ENCODE results near the gene CTSD. TPM values are rescaled to one million over a fixed set of nuclear protein-coding genes. Genes with fewer than 3 reads are reported as not detected.
A peak's percentile ranks its signal among the peaks of the same experiment; 100 is the strongest.

Gene CTSD
- total RNA-seq, 1 experiment from 2014 or later: 158 TPM

DNA sequence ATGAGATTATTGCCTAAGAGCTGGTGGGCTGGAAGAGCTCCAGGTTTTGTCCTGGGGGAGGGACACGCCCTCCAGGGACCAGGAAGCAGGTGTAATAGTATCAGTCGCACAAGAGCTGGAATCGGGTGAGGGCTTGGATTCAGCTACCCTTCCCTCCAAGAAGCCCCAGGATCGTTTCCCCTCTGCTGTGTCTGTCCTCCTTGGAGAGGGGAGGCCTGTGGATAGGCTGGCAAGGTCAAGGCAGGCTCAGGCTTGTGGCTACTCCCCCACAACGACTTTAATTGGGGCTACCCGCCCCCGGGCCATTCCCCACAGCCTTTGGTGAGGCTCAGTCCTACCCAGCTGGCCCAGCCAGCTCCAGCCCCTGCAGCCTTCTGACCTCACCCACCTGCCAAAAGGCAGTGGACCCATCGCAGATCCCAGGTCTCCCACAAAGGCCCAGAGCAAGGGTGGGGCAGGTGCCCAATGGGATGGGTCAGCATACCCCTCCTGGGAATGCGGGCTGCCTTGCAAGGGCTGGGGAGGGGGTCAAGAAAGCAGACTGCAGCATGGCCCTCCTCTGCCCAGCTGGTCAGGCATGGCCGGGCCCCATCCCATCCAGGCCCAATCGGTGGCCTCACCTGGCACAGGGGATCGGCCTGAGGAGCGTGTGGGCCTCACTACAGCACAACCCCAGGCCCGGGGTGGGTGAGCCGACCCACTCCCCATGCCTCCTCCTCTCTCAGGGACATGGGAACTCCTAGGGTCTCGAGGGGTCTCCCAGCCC, 1.0 kb downstream of the CTSD start:
- H3K4me1 Mint-ChIP-seq: peaks cover 2 to 4% of the 10 kb centered on the region in 2 experiments; a peak in 3 of 4 replicates
- no peak overlapping the region for H3K4ac ChIP-seq (ENCODE audit: low read depth, low read length)
- no peak overlapping the region for H2BK15ac ChIP-seq (ENCODE audit: low read depth, low read length)
- DNase-seq: no peak
- H3K9me3 ChIP-seq (ENCODE audit: control insufficient read depth, low read depth, low read length): no peaks in the 10 kb centered on the region
- WGBS (ENCODE audit: extremely low coverage, insufficient read length, low lambda C conversion rate): no CpG with 5 or more reads among the region's 16 CpGs
- H3K18ac ChIP-seq (ENCODE audit: insufficient read length, low read depth, low read length): no peak overlapping the region
- H3K4me2 ChIP-seq (ENCODE audit: insufficient read depth, insufficient read length, low read length): peak overlapping the region; percentile 32
- no peak overlapping the region for H3K27ac Mint-ChIP-seq
- peaks cover 0 to 4% (median 0%) of the 10 kb centered on the region in 3 experiments; a peak in 4 of 7 replicates for H3K36me3 Mint-ChIP-seq (ENCODE audit: insufficient read depth in 1 of 3, low read depth in 3 of 3)
- H3K23ac ChIP-seq (ENCODE audit: insufficient read length, low read depth, low read length): no peak overlapping the region
- no peak overlapping the region for H4K5ac ChIP-seq (ENCODE audit: insufficient read length, low read depth, low read length)
- no peaks in the 10 kb centered on the region for H4K20me1 ChIP-seq (ENCODE audit: control insufficient read depth, insufficient read depth, insufficient read length)
- H4K91ac ChIP-seq (ENCODE audit: insufficient read length, low read depth, low read length): no peak overlapping the region
- peaks cover 3% of the 10 kb centered on the region; the same call in 1 of the 2 replicates for H3K27me3 Mint-ChIP-seq (ENCODE audit: low read depth)
- H2BK120ac ChIP-seq (ENCODE audit: low read depth, low read length, poor library complexity, severe bottlenecking): no peak overlapping the region
- peak overlapping the region; percentile 71 to 82 for H3K4me3 Mint-ChIP-seq
- no peak overlapping the region for H3K27ac ChIP-seq (ENCODE audit: insufficient read length, low read depth, low read length)
- no peak overlapping the region for H3K56ac ChIP-seq (ENCODE audit: insufficient read length, low read depth, low read length)
- H3K79me2 ChIP-seq (ENCODE audit: insufficient read depth, low read length): no peaks in the 10 kb centered on the region; the same call in 1 of the 2 replicates
- peak overlapping the region; percentile 18 for H3K9ac ChIP-seq (ENCODE audit: extremely low read depth, insufficient read length, low read length)
- no peak overlapping the region for H2BK20ac ChIP-seq (ENCODE audit: low read depth, low read length, poor library complexity, severe bottlenecking)
- H3K79me1 ChIP-seq (ENCODE audit: insufficient read depth, low read depth, low read length, poor library complexity, severe bottlenecking): peaks cover 9% of the 10 kb centered on the region
- no peak overlapping the region for H2AK5ac ChIP-seq (ENCODE audit: insufficient read length, low read length)
- no peak overlapping the region for H2BK5ac ChIP-seq (ENCODE audit: insufficient read length, low read length)
- H3K14ac ChIP-seq (ENCODE audit: insufficient read depth, low read length): no peak overlapping the region
- H3T11ph ChIP-seq (ENCODE audit: low read length): no peak overlapping the region
- H3K4me1 ChIP-seq (ENCODE audit: insufficient read depth, low read length): peaks cover 3% of the 10 kb centered on the region; the same call in 1 of the 2 replicates
- peaks cover 10% of the 10 kb centered on the region for H3K23me2 ChIP-seq (ENCODE audit: insufficient read length, low read depth, low read length, poor library complexity, severe bottlenecking)
- H3K27me3 ChIP-seq (ENCODE audit: insufficient read depth, low read length): no peaks in the 10 kb centered on the region
- TF ChIP-seq CTCF (conservative IDR thresholded peaks at IDR 0.05): no peak
- H3K9me3 Mint-ChIP-seq: no peaks in the 10 kb centered on the region
- H2BK12ac ChIP-seq (ENCODE audit: insufficient read length, low read depth, low read length): no peak overlapping the region
- H2AFZ ChIP-seq (ENCODE audit: low read length): no peak overlapping the region
- no peak overlapping the region for H4K8ac ChIP-seq (replicated peaks; ENCODE audit: insufficient read length, low read depth, low read length)
